Measurements from ENCODE around the gene SH2D7. TPM values are rescaled to one million over a fixed set of nuclear protein-coding genes. Genes with fewer than 3 reads are reported as not detected.

SH2D7 gene
- polyA plus RNA-seq, 3 donors, result 0.44 to 0.83 (median 0.65) TPM

Other genes with a start within 250 kb of the SH2D7 start
- gene TBC1D2B, start 14.8 kb upstream of the SH2D7 start, polyA plus RNA-seq (ENCODE audit: insufficient read length in 3 of 3), result 10 to 100 TPM; 27.7 to 30.5 (median 29.8) TPM
- 10 to 100 TPM; 27.6 to 38.4 (median 29.0) TPM for gene CIB2, start 38.9 kb downstream of the SH2D7 start, polyA plus RNA-seq (ENCODE audit: insufficient read length in 3 of 3)
- gene IDH3A, start 56.8 kb downstream of the SH2D7 start, polyA plus RNA-seq (ENCODE audit: insufficient read length in 3 of 3), result 10 to 100 TPM; 48.8 to 54.3 (median 52.6) TPM
- 1 to 10 TPM; 1.1 to 1.7 (median 1.5) TPM for gene ACSBG1, start 142.0 kb downstream of the SH2D7 start, polyA plus RNA-seq (ENCODE audit: insufficient read length in 3 of 3)
- 10 to 100 TPM; 23.4 to 32.4 (median 25.3) TPM for gene DNAJA4, start 172.0 kb downstream of the SH2D7 start, polyA plus RNA-seq (ENCODE audit: insufficient read length in 3 of 3)
- gene SKIC8, start 207.0 kb downstream of the SH2D7 start, polyA plus RNA-seq (ENCODE audit: insufficient read length in 3 of 3), result 100 to 1,000 TPM; 103 to 108 (median 108) TPM
- gene CRABP1, start 247.8 kb downstream of the SH2D7 start, polyA plus RNA-seq (ENCODE audit: insufficient read length in 3 of 3), result 10 to 100 TPM; 35.2 to 56.2 (median 44.5) TPM

All from renal cortex interstitium (tissue), 3 donors.